ENCODE results near the gene KLC4.

Gene KLC4

DNA sequence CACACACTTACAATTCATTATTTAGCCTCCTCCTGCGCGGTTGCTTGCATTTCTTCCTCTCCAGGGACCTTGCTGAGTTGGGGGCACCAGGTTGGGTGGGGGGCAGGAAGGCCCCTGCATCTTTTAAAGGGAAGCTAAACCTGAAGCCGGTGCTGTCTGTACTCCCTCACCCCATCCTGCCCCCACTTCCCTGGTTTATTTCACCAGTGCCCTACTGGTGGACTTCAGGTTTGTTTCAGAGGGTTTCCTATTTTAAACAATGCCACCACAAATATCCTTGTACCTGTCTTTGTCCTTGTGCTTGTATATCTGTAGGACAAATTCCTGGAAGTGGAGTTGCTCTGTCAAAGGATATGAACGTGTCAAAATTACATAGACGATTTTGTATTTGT, 37.7 kb downstream of the KLC4 start:
- DNase-seq (ENCODE audit: low spot score), result no peak
- TF ChIP-seq, protein P1, sequence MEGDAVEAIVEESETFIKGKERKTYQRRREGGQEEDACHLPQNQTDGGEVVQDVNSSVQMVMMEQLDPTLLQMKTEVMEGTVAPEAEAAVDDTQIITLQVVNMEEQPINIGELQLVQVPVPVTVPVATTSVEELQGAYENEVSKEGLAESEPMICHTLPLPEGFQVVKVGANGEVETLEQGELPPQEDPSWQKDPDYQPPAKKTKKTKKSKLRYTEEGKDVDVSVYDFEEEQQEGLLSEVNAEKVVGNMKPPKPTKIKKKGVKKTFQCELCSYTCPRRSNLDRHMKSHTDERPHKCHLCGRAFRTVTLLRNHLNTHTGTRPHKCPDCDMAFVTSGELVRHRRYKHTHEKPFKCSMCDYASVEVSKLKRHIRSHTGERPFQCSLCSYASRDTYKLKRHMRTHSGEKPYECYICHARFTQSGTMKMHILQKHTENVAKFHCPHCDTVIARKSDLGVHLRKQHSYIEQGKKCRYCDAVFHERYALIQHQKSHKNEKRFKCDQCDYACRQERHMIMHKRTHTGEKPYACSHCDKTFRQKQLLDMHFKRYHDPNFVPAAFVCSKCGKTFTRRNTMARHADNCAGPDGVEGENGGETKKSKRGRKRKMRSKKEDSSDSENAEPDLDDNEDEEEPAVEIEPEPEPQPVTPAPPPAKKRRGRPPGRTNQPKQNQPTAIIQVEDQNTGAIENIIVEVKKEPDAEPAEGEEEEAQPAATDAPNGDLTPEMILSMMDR (IDR thresholded peaks at IDR 0.05; ENCODE audit: extremely low read depth, missing control alignments), result no peak

DNA sequence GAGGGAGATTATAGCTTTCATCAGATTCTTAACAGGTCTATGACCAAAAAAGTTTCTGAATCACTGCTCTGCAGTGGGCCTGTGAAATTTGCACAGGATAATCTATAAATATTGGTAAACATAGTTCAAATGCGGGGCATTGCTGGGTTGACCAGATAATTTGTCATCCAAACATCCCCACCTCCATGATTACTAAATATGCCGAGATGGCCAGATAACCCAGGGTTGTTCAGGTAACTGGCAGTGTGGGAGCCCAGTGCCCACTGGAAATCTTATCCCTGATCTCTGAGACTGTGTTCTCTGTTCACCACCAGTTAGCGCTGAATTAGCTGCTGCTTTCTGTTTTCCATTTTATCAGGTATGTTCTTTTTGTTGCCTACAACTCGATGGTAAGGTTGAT, 38.1 kb downstream of the KLC4 start:
- TF ChIP-seq, protein P1 (IDR thresholded peaks at IDR 0.05; ENCODE audit: extremely low read depth, missing control alignments), result no peak
- DNase-seq (ENCODE audit: low spot score), result no peak

DNA sequence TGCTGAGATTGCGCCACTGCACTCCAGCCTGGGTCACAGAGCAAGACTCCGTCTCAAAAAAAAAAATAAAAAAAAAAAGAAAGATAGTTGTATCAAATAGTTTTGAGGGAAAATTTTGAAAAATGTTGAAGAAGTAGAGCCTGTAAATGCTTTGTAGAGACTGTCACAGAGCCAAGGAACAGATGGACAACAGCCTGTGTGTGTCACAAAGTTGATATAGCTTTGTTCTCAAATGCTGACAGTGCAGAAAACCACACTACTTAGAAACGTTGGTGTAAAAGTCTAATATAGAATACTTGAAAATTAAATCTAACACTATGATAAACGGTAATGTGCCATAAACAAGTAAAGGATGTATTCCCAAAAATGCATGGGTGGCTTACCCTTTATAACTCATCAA, 42.1 kb downstream of the KLC4 start:
- TF ChIP-seq, protein P1 (IDR thresholded peaks at IDR 0.05; ENCODE audit: extremely low read depth, missing control alignments), result no peak
- no peak for DNase-seq (ENCODE audit: low spot score)

DNA sequence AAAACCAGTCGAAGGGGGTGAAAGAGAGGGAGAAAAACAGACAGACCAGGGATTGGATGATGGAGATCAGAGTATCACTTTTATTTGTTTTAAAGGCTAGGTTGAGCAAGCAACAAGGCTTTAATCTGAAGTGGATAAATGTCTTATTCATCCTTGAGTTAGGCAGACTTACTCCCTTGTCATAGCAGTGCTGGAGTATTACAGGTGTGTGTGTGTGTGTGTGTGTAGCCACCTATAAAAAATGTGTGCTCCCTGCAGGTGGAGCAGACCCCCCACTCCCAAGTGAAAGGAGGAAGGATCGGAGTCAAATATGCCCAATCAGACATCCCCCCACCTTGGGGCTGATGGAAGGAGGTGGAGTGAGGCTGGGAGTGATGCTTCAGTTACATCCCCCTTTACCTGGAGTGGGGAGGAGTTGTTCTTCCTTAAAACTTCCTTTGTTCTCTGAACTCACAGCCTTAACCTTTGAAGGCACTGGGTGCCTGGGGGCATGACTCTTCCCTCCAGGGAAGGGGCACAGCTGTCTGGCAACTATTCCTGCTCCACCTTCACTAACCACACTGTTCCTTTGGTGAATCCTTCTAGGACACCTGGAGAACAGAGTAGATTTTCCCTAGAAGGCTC, 43.9 kb downstream of the KLC4 start:
- DNase-seq (ENCODE audit: low spot score), result no peak
- TF ChIP-seq, protein P1 (IDR thresholded peaks at IDR 0.05; ENCODE audit: extremely low read depth, missing control alignments), result no peak

DNA sequence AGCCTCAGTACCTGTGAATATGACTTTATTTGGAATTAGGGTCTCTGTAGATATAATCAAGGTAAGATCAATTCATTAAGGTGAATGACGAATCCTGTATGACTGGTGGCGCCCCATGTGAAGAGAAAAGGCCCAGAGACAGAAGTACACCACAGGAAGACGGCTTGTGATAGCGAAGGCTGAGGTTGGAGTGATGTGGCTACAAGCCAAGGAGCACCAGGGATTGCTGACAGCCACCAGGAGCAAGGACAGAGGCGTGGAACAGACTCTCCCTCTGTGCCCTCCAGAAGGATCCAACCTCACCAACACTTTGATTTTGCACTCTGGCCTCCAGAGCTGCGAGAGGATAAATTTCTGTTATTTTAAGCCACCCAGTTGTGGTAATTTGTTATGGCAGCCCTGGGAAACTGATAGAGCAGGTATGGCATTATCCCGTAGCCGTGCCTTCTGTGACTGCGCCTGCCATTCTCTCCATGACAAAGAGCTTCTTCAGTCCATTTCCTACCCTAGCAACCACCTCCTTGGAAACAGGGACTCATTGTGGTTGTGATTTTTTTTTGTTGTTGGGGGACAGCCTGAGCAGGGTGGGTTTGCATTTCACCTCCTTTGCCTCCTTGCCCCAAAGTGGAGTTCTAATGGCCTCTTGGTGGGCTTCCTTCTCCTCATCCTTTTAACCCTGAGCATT, 46.2 kb downstream of the KLC4 start:
- TF ChIP-seq, protein P1 (IDR thresholded peaks at IDR 0.05; ENCODE audit: extremely low read depth, missing control alignments), result no peak
- no peak for DNase-seq (ENCODE audit: low spot score)

DNA sequence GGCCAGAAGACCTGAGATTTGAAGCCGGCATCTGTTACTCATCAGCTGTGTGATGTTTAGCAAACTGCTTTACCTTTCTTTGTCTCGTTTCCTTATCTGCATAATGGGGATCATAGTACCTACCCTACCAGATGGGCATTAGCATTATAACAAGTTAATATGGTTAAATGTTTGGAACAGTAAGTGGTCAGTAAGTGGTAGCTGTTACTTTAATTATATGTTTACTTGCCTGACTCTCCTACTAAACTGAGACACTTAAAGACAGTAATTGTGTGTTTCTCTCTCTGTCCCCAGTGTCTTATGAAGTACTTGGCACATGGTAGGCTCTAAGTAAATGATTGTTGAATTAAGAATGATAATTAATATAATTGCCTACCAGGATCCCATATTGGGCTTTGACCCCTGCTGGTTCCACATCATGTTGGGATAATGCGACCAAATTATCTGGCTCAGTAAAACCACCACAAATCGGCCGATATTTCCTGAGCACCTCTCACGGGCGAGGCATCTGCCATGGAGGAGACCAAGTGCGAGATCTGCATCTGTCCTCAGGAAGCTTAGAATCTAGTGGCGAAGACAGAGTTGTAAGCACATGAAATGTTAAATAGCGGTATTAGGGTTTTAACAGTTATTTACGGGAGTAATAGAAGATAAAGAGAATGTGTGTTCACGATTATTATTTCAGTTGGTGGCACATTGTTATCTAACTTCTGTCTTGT, 48.1 kb downstream of the KLC4 start:
- DNase-seq (ENCODE audit: low spot score), result no peak
- TF ChIP-seq, protein P1 (IDR thresholded peaks at IDR 0.05; ENCODE audit: extremely low read depth, missing control alignments), result no peak

Data from GM20000 (cell line).